HG03196 (cell line): ENCODE results near the gene KLF6.

Source experiments
- ATAC-seq: cut with Tn5 transposase; IDR thresholded peaks from one replicate; pipeline ENCODE4 v1.9.1; 2021; ENCODE audit not compliant: unreplicated experiment

The KLF6 gene

GRCh38 chr10:3757638-3758490 is 27.1 kb downstream of the KLF6 start:
- peak; percentile 82 for ATAC-seq

- ATAC-seq = no peak
Observed at GRCh38 chr10:3757250-3757637, 27.8 kb downstream of the KLF6 start.

DNA sequence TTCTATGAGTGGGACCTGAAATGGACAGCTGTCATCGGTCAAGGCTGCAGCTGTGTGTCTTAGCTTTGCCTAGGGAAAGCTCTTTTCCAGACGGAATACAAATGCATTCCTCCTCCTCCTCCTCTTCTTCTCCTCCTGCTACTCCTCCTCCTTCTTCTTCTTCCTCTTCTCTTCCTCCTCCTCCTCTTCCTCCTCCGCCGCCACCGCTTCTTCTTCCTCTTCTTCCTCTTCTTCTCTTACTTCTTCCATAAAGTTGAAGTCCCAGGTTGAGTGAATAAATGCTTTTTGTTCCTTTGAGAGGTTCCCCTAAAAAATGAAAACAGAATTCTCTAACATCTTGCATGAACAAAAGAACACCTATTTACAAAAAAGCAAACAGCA is 28.7 kb downstream of the KLF6 start:
- ATAC-seq = no peak

- ATAC-seq = no peak
Observed at GRCh38 chr10:3755440-3756359, 29.3 kb downstream of the KLF6 start.

- no peak for ATAC-seq
Observed at GRCh38 chr10:3754727-3755439, 30.1 kb downstream of the KLF6 start.

DNA sequence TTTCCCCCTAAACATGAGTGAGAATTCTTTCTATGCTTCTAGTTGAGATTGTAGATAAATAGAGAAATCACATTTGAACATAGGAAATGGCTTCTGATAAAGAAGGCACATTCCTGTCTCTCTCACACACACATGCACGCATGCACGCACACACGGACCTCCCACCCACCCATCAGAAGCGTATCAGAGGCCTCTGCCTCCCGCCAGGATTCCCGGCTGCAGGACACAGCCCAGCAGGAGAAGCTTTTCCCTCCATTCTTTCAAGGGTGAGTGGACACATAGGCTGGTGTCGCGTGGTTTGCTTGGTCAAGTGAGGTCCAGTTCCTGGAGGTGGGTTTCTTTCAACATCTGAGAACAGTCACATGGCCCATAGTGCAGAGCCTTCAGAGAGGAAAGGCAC is 34.2 kb downstream of the KLF6 start:
- ATAC-seq = no peak

- no peak for ATAC-seq
Observed at GRCh38 chr10:3750006-3750816, 34.8 kb downstream of the KLF6 start.

GRCh38 chr10:3749600-3749999 is 35.4 kb downstream of the KLF6 start:
- peak; percentile 45 for ATAC-seq

DNA sequence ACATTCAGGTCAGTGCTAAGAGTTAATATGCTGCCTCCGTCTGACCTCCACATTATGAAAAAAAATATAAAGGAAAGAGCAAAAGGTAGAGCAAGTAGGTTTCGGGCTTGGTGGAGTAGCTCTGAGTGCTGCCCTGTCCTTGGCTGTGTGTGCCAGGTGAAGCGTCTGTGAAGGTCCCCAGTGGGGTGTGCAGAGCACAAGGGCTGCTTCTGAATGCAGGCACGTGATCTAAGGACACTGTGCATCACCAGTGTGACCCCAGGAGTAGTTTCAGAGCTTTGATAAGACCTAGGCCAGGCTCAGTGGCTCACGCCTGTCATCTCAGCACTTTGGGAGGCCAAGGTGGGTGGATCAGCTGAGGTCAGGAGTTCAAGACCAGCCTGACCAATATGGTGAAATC is 36.0 kb downstream of the KLF6 start:
- ATAC-seq = no peak

DNA sequence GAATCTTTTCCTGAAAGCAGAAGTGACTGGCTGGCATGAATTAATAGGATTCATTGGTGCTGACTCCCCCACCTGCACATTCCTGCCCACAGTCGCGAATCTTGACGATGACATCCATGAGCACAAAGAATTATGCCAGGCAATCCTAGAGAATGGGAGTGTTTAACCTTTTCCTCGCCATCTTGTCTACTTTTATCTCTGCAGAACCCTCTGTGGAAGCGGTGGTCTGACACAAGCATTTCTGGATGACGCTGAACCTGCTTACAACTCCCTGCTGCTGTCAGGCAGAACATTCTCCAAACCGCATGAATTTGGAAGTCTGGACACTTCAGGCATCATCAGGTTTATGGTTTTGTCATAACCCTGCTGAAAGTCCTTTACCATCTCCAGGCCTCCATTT is 36.5 kb downstream of the KLF6 start:
- no peak for ATAC-seq

DNA sequence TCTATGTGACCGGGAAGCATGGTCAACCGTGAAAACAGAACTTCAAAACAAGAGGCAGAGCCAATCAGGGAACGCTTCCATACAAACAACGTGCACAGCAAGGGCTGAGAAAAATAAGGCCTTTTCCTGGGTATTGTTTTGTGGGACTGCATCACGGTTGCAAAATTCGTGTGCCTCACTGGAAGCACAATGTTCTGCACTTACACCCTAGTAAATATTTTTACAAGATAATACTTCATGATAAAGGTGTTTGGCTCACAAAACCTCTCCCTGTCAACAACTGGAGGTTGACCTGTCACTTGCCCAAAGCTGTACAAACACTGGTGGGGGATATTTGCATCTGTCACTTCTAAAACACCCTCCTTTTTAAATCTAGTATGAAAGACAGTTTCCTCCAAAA is 37.0 kb downstream of the KLF6 start:
- ATAC-seq = no peak

- ATAC-seq = no peak
Observed at GRCh38 chr10:3747248-3747960, 37.6 kb downstream of the KLF6 start.

DNA sequence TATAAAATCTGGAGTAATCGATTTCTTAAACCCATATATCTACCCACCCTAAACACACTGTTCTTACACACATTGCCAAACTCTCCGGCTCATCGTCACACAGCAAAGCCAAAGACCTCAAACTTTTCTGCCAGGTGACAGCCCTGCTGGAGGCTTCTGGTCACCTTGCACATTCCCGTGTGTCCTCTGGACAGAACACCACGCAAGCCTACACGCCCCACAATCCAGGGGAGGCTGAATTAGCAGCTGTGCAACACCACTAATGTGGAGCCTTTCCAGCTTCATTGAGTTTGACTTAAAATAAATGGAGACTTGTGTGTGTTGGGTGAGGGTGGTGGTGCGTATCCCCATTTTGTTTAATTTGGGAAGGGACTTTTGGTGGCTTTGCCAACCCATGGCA is 38.4 kb downstream of the KLF6 start:
- ATAC-seq = no peak

DNA sequence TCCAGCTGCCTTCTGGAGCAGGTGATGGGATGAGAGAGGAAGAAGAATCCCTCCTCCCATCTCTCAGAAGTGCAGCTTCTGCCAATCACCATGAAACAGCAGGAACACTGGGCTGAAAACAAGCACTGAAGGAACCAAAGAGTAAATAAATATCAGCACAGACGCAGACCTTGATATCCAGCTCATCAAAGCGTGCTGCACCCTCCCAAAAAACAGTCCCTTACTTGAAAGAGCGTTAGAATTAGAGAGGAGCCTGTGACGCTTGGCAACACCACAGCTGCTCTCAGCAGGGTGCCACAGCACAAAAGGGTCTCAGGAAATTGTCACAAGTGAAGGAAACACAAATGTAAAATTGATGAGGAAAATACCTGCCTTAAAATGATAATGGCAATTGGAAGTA is 39.5 kb downstream of the KLF6 start:
- ATAC-seq = no peak

GRCh38 chr10:3741688-3742461 is 43.1 kb downstream of the KLF6 start:
- no peak for ATAC-seq

DNA sequence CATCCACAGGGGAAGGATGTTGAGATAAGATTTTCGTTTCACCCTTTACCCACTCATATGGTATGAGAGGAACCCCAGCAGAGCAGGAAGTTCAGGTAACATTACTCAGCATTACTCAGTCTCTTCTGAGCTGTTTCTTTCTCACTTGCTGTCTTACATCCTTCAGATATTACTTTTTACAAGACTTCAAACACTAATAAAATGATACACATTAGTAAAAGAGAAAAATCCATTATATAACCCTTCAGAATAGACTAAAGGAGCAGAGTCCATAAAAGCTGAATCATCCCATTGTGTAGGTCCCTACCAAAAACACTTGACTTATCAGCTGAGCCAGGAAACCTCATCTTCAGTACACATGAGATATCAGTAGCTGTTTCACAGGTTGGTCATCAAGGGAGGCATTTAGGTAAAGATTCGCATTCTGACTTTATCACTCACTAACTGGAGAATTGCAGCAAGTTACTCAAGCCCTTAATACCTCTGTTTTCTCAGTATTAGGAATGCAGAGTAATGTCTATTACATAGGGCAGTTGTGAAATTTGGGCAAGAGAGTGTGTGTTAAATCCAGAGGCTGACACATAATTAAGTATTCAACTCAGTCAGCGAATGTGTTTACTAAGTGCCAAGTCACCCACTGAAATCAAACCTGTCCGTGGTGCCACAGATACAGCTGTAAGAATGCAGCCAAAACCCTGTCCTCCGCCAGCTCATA is 44.7 kb downstream of the KLF6 start:
- ATAC-seq = peak; percentile 73

- no peak for ATAC-seq
Observed at GRCh38 chr10:3738855-3739350, 46.1 kb downstream of the KLF6 start.

DNA sequence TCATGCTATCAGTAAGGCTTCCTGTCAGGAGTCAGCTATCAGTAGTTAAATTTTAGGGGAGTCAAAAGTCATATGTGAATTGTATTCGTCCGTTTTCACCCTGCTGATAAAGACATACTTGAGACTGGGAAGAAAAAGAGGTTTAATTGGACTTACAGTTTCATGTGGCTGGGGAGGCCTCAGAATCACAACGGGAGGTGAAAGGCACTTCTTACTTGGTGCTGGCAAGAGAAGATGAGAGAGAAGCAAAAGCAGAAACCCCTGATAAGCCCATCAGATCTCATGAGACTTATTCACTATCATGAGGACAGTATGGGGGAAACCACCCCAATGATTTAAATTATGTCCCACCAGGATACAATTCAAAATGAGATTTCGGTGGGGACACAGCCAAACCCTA is 47.1 kb downstream of the KLF6 start:
- no peak for ATAC-seq
